GM12801 (cell line): Measurements from ENCODE around the gene TIAM2.

ENCODE experiments used
- CTCF ChIP-seq: IDR thresholded peaks from one replicate; pipeline ENCODE4 v1.5.1; 2011; ENCODE audit warnings: control low read depth; ENCODE audit not compliant: insufficient read length; ENCODE audit errors: extremely low read depth

Gene TIAM2

GRCh38 chr6:155292711-155293110 is 297.6 kb downstream of the TIAM2 start:
- no peak for TF ChIP-seq CTCF

GRCh38 chr6:155297669-155298068 is 302.6 kb downstream of the TIAM2 start:
- TF ChIP-seq CTCF: no peak

- no peak for TF ChIP-seq CTCF
Observed at GRCh38 chr6:155301867-155302266, 306.8 kb downstream of the TIAM2 start.

GRCh38 chr6:155303361-155303870 is 308.3 kb downstream of the TIAM2 start:
- TF ChIP-seq CTCF: no peak

GRCh38 chr6:155306958-155307357 is 311.8 kb downstream of the TIAM2 start:
- no peak for TF ChIP-seq CTCF
